IMR-90 (cell line): Measurements from ENCODE around the gene MOB3B. TPM values are rescaled to one million over a fixed set of nuclear protein-coding genes. Genes with fewer than 3 reads are reported as not detected.

Source experiments
- ATAC-seq: fragments of 200-7000 bp; cut with Tn5 transposase; 2 replicates; pipeline ENCODE4 v1.9.1; 2020; ENCODE audit warnings: low read depth, mild to moderate bottlenecking, moderate library complexity
- BruUV-seq: library from RNA; stranded (reverse); fragments of 400-500 nt; replicated peaks from 2 replicates; lab custom pipeline; 2021; lab: Mats Ljungman, UMichigan
- CTCF ChIA-PET: fragments of 300-600 bp; formaldehyde crosslinking; extraction: SDS; loops from one replicate; lab custom pipeline; 2021; ENCODE audit warnings: antibody characterized with exemption; lab: Yijun Ruan, JAX
- POLR2A ChIA-PET: fragments of 300-600 bp; sonication (Branson Sonifier 250); formaldehyde crosslinking; loops from one replicate; lab custom pipeline; 2022; ENCODE audit warnings: antibody characterized with exemption; ENCODE audit not compliant: unreplicated experiment; lab: Charles Lee
- DNase-seq: peaks from one replicate; pipeline ENCODE4 v3.0.0; 2013
- H2AFZ ChIP-seq: replicated peaks from 2 replicates; pipeline ENCODE3; 2013; ENCODE audit warnings: low read length, mild to moderate bottlenecking; ENCODE audit not compliant: poor library complexity
- H2AK5ac ChIP-seq: 2 replicates; pipeline ENCODE4 v1.6.1; 2013; ENCODE audit warnings: low read depth, low read length, inconsistent platforms
- H2AK9ac ChIP-seq: replicated peaks from 2 replicates; pipeline ENCODE3; 2013; ENCODE audit warnings: mild to moderate bottlenecking, low read depth, low read length, moderate library complexity; ENCODE audit not compliant: poor library complexity
- H2BK120ac ChIP-seq: 2 replicates; pipeline ENCODE4 v1.6.1; 2013; ENCODE audit warnings: low read depth, low read length, inconsistent platforms
- H2BK15ac ChIP-seq: 3 replicates; pipeline ENCODE4 v1.6.1; 2013; ENCODE audit warnings: low read depth, low read length, inconsistent platforms
- H2BK20ac ChIP-seq: 2 replicates; pipeline ENCODE4 v1.6.1; 2013; ENCODE audit warnings: low read depth, mild to moderate bottlenecking, inconsistent platforms, low read length, moderate library complexity
- H2BK5ac ChIP-seq: 2 replicates; pipeline ENCODE4 v1.6.1; 2013; ENCODE audit warnings: mild to moderate bottlenecking, low read depth, low read length, inconsistent platforms; ENCODE audit not compliant: poor library complexity, severe bottlenecking
- H3K14ac ChIP-seq: replicated peaks from 2 replicates; pipeline ENCODE4 v1.6.1; 2013; ENCODE audit warnings: low read depth, low read length, inconsistent platforms
- H3K18ac ChIP-seq: 2 replicates; pipeline ENCODE4 v1.6.1; 2013; ENCODE audit warnings: low read depth, low read length, control low read depth
- H3K23ac ChIP-seq: 2 replicates; pipeline ENCODE4 v1.6.1; 2013; ENCODE audit warnings: low read depth, low read length, inconsistent platforms
- H3K27ac ChIP-seq: 2 replicates; pipeline ENCODE4 v1.5.1; 2013; ENCODE audit warnings: mild to moderate bottlenecking, control low read depth, low read length; ENCODE audit not compliant: insufficient read depth
- H3K27me3 ChIP-seq: 2 replicates; pipeline ENCODE4 v1.6.1; 2013; ENCODE audit warnings: low read length; ENCODE audit not compliant: control insufficient read depth, insufficient read depth
- H3K36me3 ChIP-seq: 2 replicates; pipeline ENCODE4 v1.6.1; 2013; ENCODE audit warnings: low read length, mixed read lengths; ENCODE audit not compliant: control insufficient read depth, insufficient read depth
- H3K4ac ChIP-seq: 2 replicates; pipeline ENCODE4 v1.6.1; 2013; ENCODE audit warnings: low read depth, low read length, inconsistent platforms
- H3K4me1 ChIP-seq: 2 replicates; pipeline ENCODE4 v1.6.1; 2013; ENCODE audit warnings: low read length, mixed read lengths; ENCODE audit not compliant: control insufficient read depth, insufficient read depth
- H3K4me2 ChIP-seq: 2 replicates; pipeline ENCODE4 v1.6.1; 2013; ENCODE audit warnings: low read depth, mild to moderate bottlenecking, control low read depth, low read length, moderate library complexity
- H3K4me3 ChIP-seq: 2 replicates; pipeline ENCODE4 v1.5.1; 2013; ENCODE audit warnings: low read depth, mild to moderate bottlenecking, control low read depth, low read length, moderate library complexity; ENCODE audit not compliant: insufficient read depth
- H3K56ac ChIP-seq: 2 replicates; pipeline ENCODE4 v1.6.1; 2013; ENCODE audit warnings: low read length, inconsistent platforms; ENCODE audit not compliant: insufficient read depth; ENCODE audit errors: extremely low read depth
- H3K79me1 ChIP-seq, 2 experiments: 2 replicates each; pipeline ENCODE4 v1.6.1; 2013; ENCODE audit warnings: low read length in 2 of 2, inconsistent platforms in 1 of 2, low read depth in 1 of 2
- H3K9ac ChIP-seq: 2 replicates; pipeline ENCODE4 v1.6.1; 2013; ENCODE audit warnings: low read depth, low read length, control low read depth
- H3K9me1 ChIP-seq: 2 replicates; pipeline ENCODE4 v1.6.1; 2013; ENCODE audit warnings: low read length, inconsistent platforms; ENCODE audit not compliant: insufficient read depth
- H3K9me3 ChIP-seq: 2 replicates; pipeline ENCODE4 v1.6.1; 2013; ENCODE audit warnings: low read length; ENCODE audit not compliant: control insufficient read depth, insufficient read depth
- H4K20me1 ChIP-seq: 2 replicates; pipeline ENCODE4 v1.6.1; 2013; ENCODE audit warnings: low read length, inconsistent platforms; ENCODE audit not compliant: insufficient read depth
- H4K5ac ChIP-seq: 2 replicates; pipeline ENCODE4 v1.6.1; 2013; ENCODE audit warnings: mild to moderate bottlenecking, low read depth, low read length, control low read depth
- H4K8ac ChIP-seq, 2 experiments: 2 replicates each; pipeline ENCODE4 v1.6.1; 2013; ENCODE audit warnings: low read depth in 2 of 2, low read length in 2 of 2, control low read depth in 1 of 2, inconsistent platforms in 1 of 2
- H4K91ac ChIP-seq: 2 replicates; pipeline ENCODE4 v1.6.1; 2013; ENCODE audit warnings: low read depth, low read length, inconsistent platforms; ENCODE audit not compliant: insufficient read depth
- CEBPB ChIP-seq: IDR thresholded peaks from 2 replicates; pipeline ENCODE4 v1.6.1; 2012; ENCODE audit warnings: low read depth, low read length, improper control_type of control experiment
- CHD1 ChIP-seq: IDR thresholded peaks from 2 replicates; pipeline ENCODE4 v1.6.1; 2012; ENCODE audit warnings: low read depth, low read length, improper control_type of control experiment
- ELK1 ChIP-seq: fragments of 150-350 bp; IDR thresholded peaks from 2 replicates; pipeline ENCODE4 v1.6.1; 2016; ENCODE audit warnings: low read depth, mild to moderate bottlenecking, low read length, moderate library complexity, borderline replicate concordance
- MAFK ChIP-seq: IDR thresholded peaks from 2 replicates; pipeline ENCODE4 v1.6.1; 2012; ENCODE audit warnings: low read depth, low read length, improper control_type of control experiment
- RAD21 ChIP-seq: IDR thresholded peaks from 2 replicates; pipeline ENCODE4 v1.6.1; 2012; ENCODE audit warnings: low read length, improper control_type of control experiment
- RCOR1 ChIP-seq: IDR thresholded peaks from 2 replicates; pipeline ENCODE4 v1.6.1; 2012; ENCODE audit warnings: mild to moderate bottlenecking, low read length, improper control_type of control experiment; ENCODE audit not compliant: insufficient replicate concordance
- RFX5 ChIP-seq: IDR thresholded peaks from 2 replicates; pipeline ENCODE4 v1.8.0; 2012; ENCODE audit warnings: low read depth, mild to moderate bottlenecking, low read length, moderate library complexity
- WGBS, 2 experiments: methylation state at CpG; one replicate each; pipeline versions ENCODE4 v1.1.5 to v1.1.7; 2013; ENCODE audit warnings: missing lambda C conversion rate in 2 of 2; ENCODE audit not compliant: insufficient read length in 1 of 2; ENCODE audit errors: extremely low coverage in 2 of 2; 5-methylcytosine and 5-hydroxymethylcytosine counted together
- dilution Hi-C: fragments of 300-500 bp; cut with HindIII; formaldehyde crosslinking; loops from one replicate; pipeline ENCODE4 v1.14.3; 2018; ENCODE audit warnings: low sequenced_read_pairs; ENCODE audit not compliant: unreplicated experiment
- in situ Hi-C: fragments of 300-500 bp; cut with MboI; formaldehyde crosslinking; loops from 3 replicates; pipeline ENCODE4 v1.14.3; 2019; ENCODE audit warnings: low sequenced_read_pairs, inconsistent platforms, mixed read lengths
- intact Hi-C: fragments of 100-400 bp; cut with micrococcal nuclease; formaldehyde crosslinking; loops from 2 replicates; pipeline ENCODE4 v1.10.0; 2022
- polyA plus RNA-seq, 3 experiments: library from polyadenylated mRNA; depleted of rRNA; stranded (reverse); fragments of >200 nt; gene quantifications; 2 replicates each; pipeline ENCODE4 v1.2.3, GENCODE V29; 2012; ENCODE audit warnings: low replicate concordance in 1 of 3
- total RNA-seq: library from RNA; depleted of rRNA; stranded (reverse); fragments of >200 nt; gene quantifications from 2 replicates; pipeline ENCODE4 v1.2.3, GENCODE V29; 2012
- TF ChIP-seq, protein P1 (sequence below): conservative IDR thresholded peaks from 2 replicates; pipeline ENCODE4 v1.5.1; 2012; ENCODE audit warnings: mild to moderate bottlenecking, low read depth, low read length, improper control_type of control experiment
- TF ChIP-seq, protein P2 (sequence below): fragments of 150-350 bp; IDR thresholded peaks from 2 replicates; pipeline ENCODE4 v1.6.1; 2017; ENCODE audit warnings: mild to moderate bottlenecking, antibody characterized with exemption, low read length, low read depth

The MOB3B gene
- total and polyA plus RNA-seq, 2 of the 4 experiments (the other 2 are of a cell fraction) = under 0.01 to 0.02 TPM

- TF ChIP-seq, protein P1, sequence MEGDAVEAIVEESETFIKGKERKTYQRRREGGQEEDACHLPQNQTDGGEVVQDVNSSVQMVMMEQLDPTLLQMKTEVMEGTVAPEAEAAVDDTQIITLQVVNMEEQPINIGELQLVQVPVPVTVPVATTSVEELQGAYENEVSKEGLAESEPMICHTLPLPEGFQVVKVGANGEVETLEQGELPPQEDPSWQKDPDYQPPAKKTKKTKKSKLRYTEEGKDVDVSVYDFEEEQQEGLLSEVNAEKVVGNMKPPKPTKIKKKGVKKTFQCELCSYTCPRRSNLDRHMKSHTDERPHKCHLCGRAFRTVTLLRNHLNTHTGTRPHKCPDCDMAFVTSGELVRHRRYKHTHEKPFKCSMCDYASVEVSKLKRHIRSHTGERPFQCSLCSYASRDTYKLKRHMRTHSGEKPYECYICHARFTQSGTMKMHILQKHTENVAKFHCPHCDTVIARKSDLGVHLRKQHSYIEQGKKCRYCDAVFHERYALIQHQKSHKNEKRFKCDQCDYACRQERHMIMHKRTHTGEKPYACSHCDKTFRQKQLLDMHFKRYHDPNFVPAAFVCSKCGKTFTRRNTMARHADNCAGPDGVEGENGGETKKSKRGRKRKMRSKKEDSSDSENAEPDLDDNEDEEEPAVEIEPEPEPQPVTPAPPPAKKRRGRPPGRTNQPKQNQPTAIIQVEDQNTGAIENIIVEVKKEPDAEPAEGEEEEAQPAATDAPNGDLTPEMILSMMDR = no peak
Measured at GRCh38 chr9:27528076-27528885, 1.3 kb downstream of the MOB3B start (continued).

- H2AFZ ChIP-seq = no peak overlapping the region
- no peak overlapping the region for H3K56ac ChIP-seq
- no peak overlapping the region for H3K9ac ChIP-seq
- TF ChIP-seq, protein P1 = no peak
- TF ChIP-seq MAFK = no peak
- TF ChIP-seq ELK1 = no peak
- TF ChIP-seq, protein P2, sequence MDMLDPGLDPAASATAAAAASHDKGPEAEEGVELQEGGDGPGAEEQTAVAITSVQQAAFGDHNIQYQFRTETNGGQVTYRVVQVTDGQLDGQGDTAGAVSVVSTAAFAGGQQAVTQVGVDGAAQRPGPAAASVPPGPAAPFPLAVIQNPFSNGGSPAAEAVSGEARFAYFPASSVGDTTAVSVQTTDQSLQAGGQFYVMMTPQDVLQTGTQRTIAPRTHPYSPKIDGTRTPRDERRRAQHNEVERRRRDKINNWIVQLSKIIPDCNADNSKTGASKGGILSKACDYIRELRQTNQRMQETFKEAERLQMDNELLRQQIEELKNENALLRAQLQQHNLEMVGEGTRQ = no peak
- no peak for TF ChIP-seq RFX5
- no peak for TF ChIP-seq RAD21
- no peak for TF ChIP-seq RCOR1
- no peak for TF ChIP-seq CHD1
- TF ChIP-seq CEBPB = no peak
Measured at GRCh38 chr9:27527702-27528075, 1.9 kb downstream of the MOB3B start.

More at GRCh38 chr9:27527702-27528075, 1.9 kb downstream of the MOB3B start:
- Histone ChIP-seq H2BK20ac (no peak overlapping the region), H2BK15ac (no peak overlapping the region), H3K23ac (no peak overlapping the region), H2AK9ac (no peak overlapping the region), H3K4me3 (no peak overlapping the region), H2AK5ac (no peak overlapping the region), H2BK5ac (no peak overlapping the region), H3K9me1 (no peaks in the 10 kb centered on the region), H3K4ac (no peak overlapping the region), H3K18ac (no peak overlapping the region), H3K4me2 (no peak overlapping the region), H3K79me1 (no peaks in the 10 kb centered on the region), H2BK120ac (no peak overlapping the region), H3K36me3 (no peaks in the 10 kb centered on the region), H3K27me3 (peaks cover 32% of the 10 kb centered on the region), H3K14ac (no peak overlapping the region), H3K4me1 (no peaks in the 10 kb centered on the region), H4K20me1 (no peaks in the 10 kb centered on the region), H4K8ac (no peak overlapping the region), H3K9me3 (no peaks in the 10 kb centered on the region), H4K5ac (no peak overlapping the region), H3K27ac (no peak overlapping the region), H4K91ac (no peak overlapping the region)
- WGBS, 2 experiments = no CpG with 5 or more reads among the region's 8 CpGs
- dilution Hi-C loops (no loop called here), in situ Hi-C loops (loop anchor here (5.0 kb wide), 1 partner anchor 195 kb away; no protein-coding TSS in a partner anchor), intact Hi-C loops (no loop called here)
- POLR2A ChIA-PET = no interaction called here
- ATAC-seq = no peak
- BruUV-seq = no TSS peak
- CTCF ChIA-PET = no interaction called here
- DNase-seq = no peak
